HepG2 (cell line): ENCODE data around the gene SSC4D. TPM values are rescaled to one million over a fixed set of nuclear protein-coding genes. Genes with fewer than 3 reads are reported as not detected.

Experiments used
- CHCHD3 ChIP-seq: sonication (generic); formaldehyde crosslinking; IDR thresholded peaks from 2 replicates; pipeline ENCODE4 v1.8.0; 2022; ENCODE audit warnings: mild to moderate bottlenecking, missing genetic modification reagents, moderate library complexity
- DRAP1 ChIP-seq: IDR thresholded peaks from 2 replicates; pipeline ENCODE4 v1.6.1; 2016; ENCODE audit warnings: missing genetic modification reagents, missing compliant biosample characterization
- GFI1 ChIP-seq: sonication (generic); formaldehyde crosslinking; IDR thresholded peaks from 2 replicates; pipeline ENCODE4 v1.5.0; 2020; ENCODE audit warnings: missing genetic modification reagents, mild to moderate bottlenecking, borderline replicate concordance
- HDAC6 ChIP-seq: fragments of 200-600 bp; sonication (generic); IDR thresholded peaks from 2 replicates; pipeline ENCODE4 v1.7.0; 2017; ENCODE audit warnings: mild to moderate bottlenecking, antibody characterized with exemption, low read length, low read depth
- HNF1A ChIP-seq, 2 experiments: sonication (generic) in 1 of 2; formaldehyde crosslinking in 1 of 2; IDR thresholded peaks; 2 replicates each; pipeline versions ENCODE4 v1.4.0 to v1.6.1; 2016 to 2020; ENCODE audit warnings: borderline replicate concordance in 1 of 2, low read depth in 1 of 2, mild to moderate bottlenecking in 1 of 2, missing genetic modification reagents in 1 of 2
- MEIS2 ChIP-seq: sonication (generic); formaldehyde crosslinking; IDR thresholded peaks from 2 replicates; pipeline ENCODE4 v1.9.0; 2021; ENCODE audit warnings: mild to moderate bottlenecking, missing genetic modification reagents
- MIER2 ChIP-seq: IDR thresholded peaks from 2 replicates; pipeline ENCODE4 v1.6.1; 2016; ENCODE audit warnings: missing biosample characterization, missing genetic modification reagents
- MXI1 ChIP-seq: IDR thresholded peaks from 3 replicates; pipeline ENCODE4 v1.6.1; 2012; ENCODE audit warnings: low read depth, low read length, inconsistent platforms, borderline replicate concordance
- NFE2 ChIP-seq: sonication (generic); formaldehyde crosslinking; IDR thresholded peaks from 2 replicates; pipeline ENCODE4 v1.4.0; 2020; ENCODE audit warnings: missing genetic modification reagents
- NFE2L2 ChIP-seq: fragments of 150-350 bp; IDR thresholded peaks from 2 replicates; pipeline ENCODE4 v1.6.1; 2014; ENCODE audit warnings: low read length
- PBX3 ChIP-seq: sonication (generic); formaldehyde crosslinking; IDR thresholded peaks from 2 replicates; pipeline ENCODE4 v1.8.1; 2023; ENCODE audit warnings: missing genetic modification reagents, inconsistent platforms, borderline replicate concordance
- POLR2A ChIP-seq, 2 experiments: IDR thresholded peaks; 2 replicates each; pipeline ENCODE4 v1.6.1; 2011; ENCODE audit warnings: low read depth in 2 of 2, low read length in 2 of 2, mild to moderate bottlenecking in 1 of 2, moderate library complexity in 1 of 2; ENCODE audit not compliant: insufficient read depth in 1 of 2
- POLR2G ChIP-seq: fragments of 200-400 bp; formaldehyde crosslinking; IDR thresholded peaks from 2 replicates; pipeline ENCODE4 v1.6.1; 2018; ENCODE audit warnings: mild to moderate bottlenecking, low read depth, low read length, moderate library complexity
- STAG1 ChIP-seq: sonication (generic); formaldehyde crosslinking; IDR thresholded peaks from 2 replicates; pipeline ENCODE4 v1.4.0; 2020; ENCODE audit warnings: missing genetic modification reagents
- THAP9 ChIP-seq: sonication (generic); formaldehyde crosslinking; IDR thresholded peaks from 2 replicates; pipeline ENCODE4; 2020; ENCODE audit warnings: missing genetic modification reagents, mild to moderate bottlenecking, borderline replicate concordance
- TRAFD1 ChIP-seq: sonication (generic); formaldehyde crosslinking; IDR thresholded peaks from 2 replicates; pipeline ENCODE4 v1.5.1; 2020; ENCODE audit warnings: missing genetic modification reagents, mild to moderate bottlenecking, borderline replicate concordance
- ZFP41 ChIP-seq: sonication (generic); formaldehyde crosslinking; IDR thresholded peaks from 2 replicates; pipeline ENCODE4 v1.4.0; 2020; ENCODE audit warnings: mild to moderate bottlenecking, missing genetic modification reagents, borderline replicate concordance
- polyA plus RNA-seq, 8 experiments: library from polyadenylated mRNA; depleted of rRNA in 3 of 8; stranded (reverse) in 7 of 8; unstranded in 1 of 8; fragments of >200 nt; fragmentation: Illumina TruSeq in 4 of 8; extraction: Trizol in 4 of 8; gene quantifications; 2 replicates each; pipeline versions ENCODE4 v1.2.1 to v1.2.3, GENCODE V29; 2011 to 2016; ENCODE audit warnings: low read depth in 4 of 8, missing spikeins in 1 of 8, mixed read lengths in 1 of 8; ENCODE audit not compliant: insufficient read depth in 1 of 8
- total RNA-seq, 5 experiments: library from RNA; depleted of rRNA; stranded (reverse); fragments of >200 nt; fragmentation: Illumina TruSeq; extraction: Trizol; gene quantifications; 2 replicates each; pipeline ENCODE4 v1.2.3, GENCODE V29; 2016; ENCODE audit warnings: low read depth in 1 of 5

The SSC4D gene
- total and polyA plus RNA-seq, 2 of the 13 experiments (the other 11 are each of a cell fraction or from before 2014, with no cell fraction given) = 33.3 to 63.8 TPM

GRCh38 chr7:76359111-76359977 is 50.2 kb downstream of the SSC4D start (continued):
- TF ChIP-seq PBX3 (CRISPR knock-in tag) (no peak), DRAP1 (CRISPR knock-in tag) (peak; percentile 50; the same call in 1 of the 2 replicates), STAG1 (peak; percentile 44), NFE2L2 (peak; percentile 53; the same call in 1 of the 2 replicates), NFE2 (CRISPR knock-in tag) (peak; percentile 64; the same call in 1 of the 2 replicates), ZFP41 (CRISPR knock-in tag) (0 out of 2 replicates have a peak, but pooled peaks have one; percentile 8), THAP9 (peak; percentile 35; the same call in 1 of the 2 replicates), HNF1A (IDR thresholded peaks at IDR 0.05; ENCODE audit: low read depth) (no peak), HNF1A (CRISPR knock-in tag; IDR thresholded peaks at IDR 0.05; ENCODE audit: borderline replicate concordance) (peak; percentile 46; the same call in 1 of the 2 replicates), POLR2A (IDR thresholded peaks at IDR 0.05; ENCODE audit: insufficient read depth in 1 of 2, low read depth in 2 of 2, low read length in 2 of 2) (peak; percentile 70 to 84), GFI1 (CRISPR knock-in tag) (no peak), CHCHD3 (CRISPR knock-in tag) (peak; percentile 11; the same call in 1 of the 2 replicates), MIER2 (CRISPR knock-in tag) (peak; percentile 46; the same call in 1 of the 2 replicates), MXI1 (peak; percentile 43; the same call in 1 of the 3 replicates), TRAFD1 (CRISPR knock-in tag) (no peak), HDAC6 (no peak), POLR2G (peak; percentile 16), MEIS2 (CRISPR knock-in tag) (0 out of 2 replicates have a peak, but pooled peaks have one; percentile 24)
